GM23338 (cell line): ENCODE results near the gene SEMA5A. TPM values are rescaled to one million over a fixed set of nuclear protein-coding genes. Genes with fewer than 3 reads are reported as not detected.

Experiments used
- ATAC-seq: fragments of 200-7000 bp; cut with Tn5 transposase; 3 replicates; pipeline ENCODE4 v1.9.1; 2020
- DNase-seq: peaks from one replicate; pipeline ENCODE4 v3.0.0-alpha.2; 2015; ENCODE audit warnings: low spot score
- H2AFZ ChIP-seq: fragments of 200-600 bp; sonication (generic); 2 replicates; pipeline ENCODE4 v1.8.0; 2016; ENCODE audit warnings: antibody characterized with exemption, mild to moderate bottlenecking, moderate library complexity
- H3F3A ChIP-seq: fragments of 200-600 bp; sonication (generic); replicated peaks from 2 replicates; pipeline ENCODE4 v1.8.0; 2017; ENCODE audit warnings: antibody characterized with exemption, mixed run types, low read depth
- H3K27ac ChIP-seq: fragments of 200-600 bp; sonication (generic); 2 replicates; pipeline ENCODE4 v1.6.1; 2016; ENCODE audit warnings: low read depth
- H3K27me3 ChIP-seq: fragments of 200-600 bp; sonication (generic); 2 replicates; pipeline ENCODE4 v1.8.0; 2016; ENCODE audit warnings: mild to moderate bottlenecking, mixed run types, moderate library complexity; ENCODE audit not compliant: insufficient read depth
- H3K36me3 ChIP-seq: fragments of 200-600 bp; sonication (generic); 2 replicates; pipeline ENCODE4 v1.8.0; 2016; ENCODE audit warnings: mild to moderate bottlenecking; ENCODE audit not compliant: insufficient read depth
- H3K4me1 ChIP-seq: fragments of 200-600 bp; sonication (generic); 2 replicates; pipeline ENCODE4 v1.8.0; 2016; ENCODE audit warnings: mild to moderate bottlenecking, moderate library complexity; ENCODE audit not compliant: insufficient read depth
- H3K4me2 ChIP-seq: fragments of 200-600 bp; sonication (generic); 2 replicates; pipeline ENCODE4 v1.7.1; 2017; ENCODE audit warnings: mixed run types
- H3K4me3 ChIP-seq: fragments of 200-600 bp; sonication (generic); 2 replicates; pipeline ENCODE4 v1.6.1; 2016; ENCODE audit warnings: mixed run types
- H3K79me2 ChIP-seq: fragments of 200-600 bp; sonication (generic); replicated peaks from 2 replicates; pipeline ENCODE4 v1.8.0; 2017; ENCODE audit warnings: mild to moderate bottlenecking; ENCODE audit not compliant: insufficient read depth
- H3K9me2 ChIP-seq: fragments of 200-600 bp; sonication (generic); 2 replicates; pipeline ENCODE4 v1.8.0; 2017; ENCODE audit not compliant: insufficient read depth
- H4K20me1 ChIP-seq: fragments of 200-600 bp; sonication (generic); replicated peaks from 2 replicates; pipeline ENCODE4 v1.8.0; 2017; ENCODE audit warnings: mild to moderate bottlenecking; ENCODE audit not compliant: insufficient read depth
- H3K27ac Mint-ChIP-seq: 2 replicates; pipeline ENCODE4 v1.8.0; 2020; ENCODE audit warnings: inconsistent platforms, mild to moderate bottlenecking, moderate library complexity, mixed read lengths
- H3K27me3 Mint-ChIP-seq: 3 replicates; pipeline ENCODE4 v1.8.0; 2022; ENCODE audit warnings: low read depth, mild to moderate bottlenecking, moderate library complexity, mixed read lengths, inconsistent platforms; ENCODE audit not compliant: insufficient read depth, poor library complexity
- H3K36me3 Mint-ChIP-seq: 3 replicates; pipeline ENCODE4 v1.8.0; 2021; ENCODE audit warnings: low read depth, mild to moderate bottlenecking, inconsistent platforms, moderate library complexity, mixed read lengths
- H3K4me1 Mint-ChIP-seq: 3 replicates; pipeline ENCODE4 v1.8.0; 2020; ENCODE audit warnings: mild to moderate bottlenecking, inconsistent platforms, mixed read lengths
- H3K4me3 Mint-ChIP-seq: 3 replicates; pipeline ENCODE4 v1.8.0; 2021; ENCODE audit warnings: moderate library complexity, mild to moderate bottlenecking, inconsistent platforms, mixed read lengths
- H3K9me3 Mint-ChIP-seq: 3 replicates; pipeline ENCODE4 v1.8.0; 2020; ENCODE audit warnings: moderate library complexity, mild to moderate bottlenecking, inconsistent platforms, mixed read lengths
- CREB1 ChIP-seq: fragments of 250-450 bp; sonication (Bioruptor Pico); IDR thresholded peaks from 2 replicates; pipeline ENCODE4 v1.5.0; 2020; ENCODE audit warnings: low read depth, mild to moderate bottlenecking, moderate library complexity
- CTCF ChIP-seq, 2 experiments: fragments of 200-600 bp in 1 of 2; sonication (generic) in 1 of 2; conservative IDR thresholded peaks; 2 replicates each; pipeline versions ENCODE4 v1.5.1 to v1.6.1; 2016 to 2017; ENCODE audit warnings: antibody characterized with exemption in 2 of 2, low read depth in 2 of 2, mild to moderate bottlenecking in 2 of 2, moderate library complexity in 1 of 2
- ETS1 ChIP-seq: IDR thresholded peaks from 2 replicates; pipeline ENCODE4 v1.6.1; 2016; ENCODE audit warnings: antibody characterized with exemption
- EZH2 ChIP-seq: fragments of 200-600 bp; sonication (generic); IDR thresholded peaks from one replicate; pipeline ENCODE4 v1.8.0; 2017; ENCODE audit warnings: antibody characterized with exemption, mild to moderate bottlenecking, low read depth; ENCODE audit not compliant: unreplicated experiment
- EZH2phosphoT487 ChIP-seq: fragments of 200-600 bp; sonication (generic); IDR thresholded peaks from one replicate; pipeline ENCODE4 v1.8.1; 2018; ENCODE audit warnings: antibody characterized with exemption; ENCODE audit not compliant: unreplicated experiment
- NANOG ChIP-seq: IDR thresholded peaks from 2 replicates; pipeline ENCODE4 v1.6.1; 2016; ENCODE audit warnings: antibody characterized with exemption, borderline replicate concordance
- REST ChIP-seq: IDR thresholded peaks from one replicate; pipeline ENCODE4 v1.6.1; 2018; ENCODE audit warnings: antibody characterized with exemption; ENCODE audit not compliant: unreplicated experiment
- STAT1 ChIP-seq: IDR thresholded peaks from one replicate; pipeline ENCODE4 v1.6.1; 2016; ENCODE audit warnings: antibody characterized with exemption; ENCODE audit not compliant: unreplicated experiment
- ZNF331 ChIP-seq: fragments of 250-450 bp; sonication (Bioruptor Pico); IDR thresholded peaks from 2 replicates; pipeline ENCODE4 v1.5.0; 2020; ENCODE audit warnings: low read depth, mild to moderate bottlenecking, moderate library complexity
- ZNF462 ChIP-seq: fragments of 250-450 bp; sonication (Bioruptor Pico); IDR thresholded peaks from 2 replicates; pipeline ENCODE4 v1.5.0; 2020; ENCODE audit warnings: mild to moderate bottlenecking, moderate library complexity
- polyA plus RNA-seq: library from polyadenylated mRNA; unstranded; fragments of >200 nt; fragmentation: Nextera tagmentation; extraction: Ambion mirVana; gene quantifications from 2 replicates; pipeline ENCODE4 v1.2.1, GENCODE V29; 2016
- total RNA-seq: library from RNA; depleted of rRNA; stranded (reverse); fragments of >200 nt; shearing (Covaris generic); gene quantifications from 2 replicates; pipeline ENCODE4 v1.2.3, GENCODE V29; 2014

Gene SEMA5A
- total and polyA plus RNA-seq, 2 experiments from 2014 or later, result 2.1 to 8.1 TPM

- Mint-ChIP-seq H3K4me1 (no peaks in the 10 kb centered on the region; the same call in 2 of the 3 replicates), H3K36me3 (no peaks in the 10 kb centered on the region), H3K27ac (no peak overlapping the region), H3K27me3 (no peaks in the 10 kb centered on the region), H3K9me3 (no peaks in the 10 kb centered on the region), H3K4me3 (no peak overlapping the region)
- H3K27ac ChIP-seq, result no peak overlapping the region
- no peak for TF ChIP-seq STAT1
- TF ChIP-seq ZNF331 (CRISPR knock-in tag), result no peak
- TF ChIP-seq CTCF (conservative IDR thresholded peaks at IDR 0.05; ENCODE audit: low read depth in 2 of 2), result no peak
- TF ChIP-seq EZH2, result no peak
- no peaks in the 10 kb centered on the region for H3K9me2 ChIP-seq
- ATAC-seq (no peak), DNase-seq (no peak)
- H3K4me2 ChIP-seq, result no peak overlapping the region
- no peaks in the 10 kb centered on the region for H3F3A ChIP-seq
- no peaks in the 10 kb centered on the region for H3K79me2 ChIP-seq
- no peaks in the 10 kb centered on the region for H4K20me1 ChIP-seq
- H2AFZ ChIP-seq, result no peak overlapping the region
- H3K4me3 ChIP-seq, result no peak overlapping the region
- no peaks in the 10 kb centered on the region for H3K36me3 ChIP-seq
- no peaks in the 10 kb centered on the region for H3K4me1 ChIP-seq
- H3K27me3 ChIP-seq, result no peaks in the 10 kb centered on the region
Measured at GRCh38 chr5:9051779-9052178, 494.1 kb downstream of the SEMA5A start.

- no peaks in the 10 kb centered on the region for H3F3A ChIP-seq
- no peaks in the 10 kb centered on the region for H3K79me2 ChIP-seq
- ATAC-seq (no peak), DNase-seq (no peak)
- Mint-ChIP-seq H3K36me3 (peaks cover 3% of the 10 kb centered on the region; the same call in 1 of the 3 replicates), H3K4me3 (no peak overlapping the region), H3K4me1 (no peaks in the 10 kb centered on the region; the same call in 2 of the 3 replicates), H3K9me3 (no peaks in the 10 kb centered on the region), H3K27ac (no peak overlapping the region), H3K27me3 (no peaks in the 10 kb centered on the region)
- H2AFZ ChIP-seq, result no peak overlapping the region
- H3K27ac ChIP-seq, result no peak overlapping the region
- H3K4me1 ChIP-seq, result no peaks in the 10 kb centered on the region
- H3K4me2 ChIP-seq, result no peak overlapping the region
- no peaks in the 10 kb centered on the region for H4K20me1 ChIP-seq
- no peaks in the 10 kb centered on the region for H3K27me3 ChIP-seq
- H3K9me2 ChIP-seq, result no peaks in the 10 kb centered on the region
- no peak overlapping the region for H3K4me3 ChIP-seq
- no peaks in the 10 kb centered on the region for H3K36me3 ChIP-seq
- TF ChIP-seq CREB1 (CRISPR knock-in tag) (no peak), REST (no peak), ETS1 (no peak), EZH2phosphoT487 (no peak), NANOG (no peak), ZNF331 (CRISPR knock-in tag) (no peak), ZNF462 (no peak)
Measured at GRCh38 chr5:9047932-9048331, 497.9 kb downstream of the SEMA5A start.
